NT2/D1 (cell line): Measurements from ENCODE around the gene SYT1.

ENCODE experiments used
- SUZ12 ChIP-seq: IDR thresholded peaks from 2 replicates; pipeline ENCODE4 v1.6.1; 2011; ENCODE audit not compliant: insufficient read length, insufficient read depth; ENCODE audit errors: extremely low read depth
- YY1 ChIP-seq: IDR thresholded peaks from 2 replicates; pipeline ENCODE4 v1.6.1; 2011; ENCODE audit not compliant: insufficient read length, insufficient read depth
- ZNF274 ChIP-seq: IDR thresholded peaks from 2 replicates; pipeline ENCODE4 v1.6.1; 2011; ENCODE audit warnings: mild to moderate bottlenecking, low read depth, low read length

GRCh38 chr12:78994168-78994791, 129.7 kb downstream of the SYT1 start:
- TF ChIP-seq YY1 (no peak), ZNF274 (no peak), SUZ12 (no peak)
